ENCODE results near the gene DOCK2.

GRCh38 chr5:170077526-170077925 is 440.5 kb downstream of the DOCK2 start:
- TF ChIP-seq CTCF (tag by site-specific recombination; IDR thresholded peaks at IDR 0.05), result no peak
- no peak for TF ChIP-seq GLI4 (tag by site-specific recombination; IDR thresholded peaks at IDR 0.05)
- no peak for TF ChIP-seq ZBTB6 (tag by site-specific recombination; IDR thresholded peaks at IDR 0.05)

All from HEK293 (cell line).